Nephron progenitor cell (in vitro differentiated cells): ENCODE results near the gene MYO7B.

ENCODE experiments used
- DNase-seq: peaks from one replicate; pipeline ENCODE4 v3.0.0; 2021
- H3K27ac Mint-ChIP-seq: 2 replicates; pipeline ENCODE4 v1.8.0; 2021; ENCODE audit warnings: mild to moderate bottlenecking, moderate library complexity, mixed read lengths
- H3K27me3 Mint-ChIP-seq: 2 replicates; pipeline ENCODE4 v1.8.0; 2021; ENCODE audit warnings: mild to moderate bottlenecking, low read depth, mixed read lengths; ENCODE audit not compliant: poor library complexity
- H3K36me3 Mint-ChIP-seq: 2 replicates; pipeline ENCODE4 v1.8.0; 2021; ENCODE audit warnings: low read depth, mixed read lengths
- H3K4me1 Mint-ChIP-seq: 2 replicates; pipeline ENCODE4 v1.8.0; 2021; ENCODE audit warnings: mixed read lengths
- H3K4me3 Mint-ChIP-seq: 2 replicates; pipeline ENCODE4 v1.8.0; 2021; ENCODE audit warnings: mild to moderate bottlenecking, moderate library complexity, mixed read lengths
- H3K9me3 Mint-ChIP-seq: 2 replicates; pipeline ENCODE4 v1.8.0; 2021; ENCODE audit warnings: mild to moderate bottlenecking, moderate library complexity, mixed read lengths
- CTCF ChIP-seq: fragments of 200-600 bp; sonication (generic); IDR thresholded peaks from 2 replicates; pipeline ENCODE4 v1.5.0; 2021; ENCODE audit warnings: antibody characterized with exemption

MYO7B gene

GRCh38 chr2:127530245-127531140 lies 5.0 kb upstream of the MYO7B start:
- DNase-seq, result no peak
- Mint-ChIP-seq H3K9me3 (peaks cover 8% of the 10 kb centered on the region), H3K4me1 (peaks cover 29% of the 10 kb centered on the region), H3K36me3 (no peaks in the 10 kb centered on the region), H3K27ac (no peak overlapping the region), H3K4me3 (no peak overlapping the region), H3K27me3 (peaks cover 37% of the 10 kb centered on the region)
- no peak for TF ChIP-seq CTCF

- no peak overlapping the region for H3K4me3 Mint-ChIP-seq
- DNase-seq, result no peak
- H3K27ac Mint-ChIP-seq, result no peak overlapping the region
- no peak for TF ChIP-seq CTCF
- H3K9me3 Mint-ChIP-seq, result peaks cover 8% of the 10 kb centered on the region
- peaks cover 33% of the 10 kb centered on the region for H3K4me1 Mint-ChIP-seq
- H3K27me3 Mint-ChIP-seq, result peaks cover 33% of the 10 kb centered on the region
- no peaks in the 10 kb centered on the region for H3K36me3 Mint-ChIP-seq
These were observed 4.2 kb upstream of the MYO7B start for GRCh38 chr2:127531221-127531648.

- Mint-ChIP-seq H3K27ac (no peak overlapping the region), H3K27me3 (peaks cover 37% of the 10 kb centered on the region), H3K4me1 (peaks cover 36% of the 10 kb centered on the region), H3K9me3 (peaks cover 8% of the 10 kb centered on the region), H3K4me3 (no peak overlapping the region), H3K36me3 (no peaks in the 10 kb centered on the region)
- TF ChIP-seq CTCF, result no peak
- no peak for DNase-seq
These were observed 3.2 kb upstream of the MYO7B start for GRCh38 chr2:127532296-127532695.

GRCh38 chr2:127535918-127536317 lies 435 bp downstream of the MYO7B start:
- no peaks in the 10 kb centered on the region for H3K9me3 Mint-ChIP-seq
- no peak overlapping the region for H3K4me3 Mint-ChIP-seq
- H3K27me3 Mint-ChIP-seq, result peaks cover 61% of the 10 kb centered on the region
- DNase-seq, result no peak
- H3K4me1 Mint-ChIP-seq, result peaks cover 22% of the 10 kb centered on the region
- TF ChIP-seq CTCF, result no peak
- no peak overlapping the region for H3K27ac Mint-ChIP-seq
- no peaks in the 10 kb centered on the region for H3K36me3 Mint-ChIP-seq

- H3K27ac Mint-ChIP-seq, result no peak overlapping the region
- H3K4me3 Mint-ChIP-seq, result no peak overlapping the region
- no peak for TF ChIP-seq CTCF
- no peaks in the 10 kb centered on the region for H3K9me3 Mint-ChIP-seq
- peaks cover 63% of the 10 kb centered on the region for H3K27me3 Mint-ChIP-seq
- H3K4me1 Mint-ChIP-seq, result peaks cover 22% of the 10 kb centered on the region
- H3K36me3 Mint-ChIP-seq, result no peaks in the 10 kb centered on the region
- no peak for DNase-seq
These were observed 1.4 kb downstream of the MYO7B start for GRCh38 chr2:127536707-127537541.
